Nephron (organoid): ENCODE results near the gene PHTF2.

Source experiments
- H3K27ac Mint-ChIP-seq, 3 experiments: 2 replicates each; pipeline ENCODE4 v1.8.0; 2020; ENCODE audit warnings: mixed read lengths in 3 of 3, mild to moderate bottlenecking in 2 of 3, moderate library complexity in 1 of 3
- H3K27me3 Mint-ChIP-seq: 2 replicates; pipeline ENCODE4 v1.8.0; 2021; ENCODE audit warnings: low read depth, mild to moderate bottlenecking, moderate library complexity, mixed read lengths
- H3K36me3 Mint-ChIP-seq: 2 replicates; pipeline ENCODE4 v1.8.0; 2020; ENCODE audit warnings: low read depth, mixed read lengths
- H3K4me1 Mint-ChIP-seq: 2 replicates; pipeline ENCODE4 v1.8.0; 2020; ENCODE audit warnings: mixed read lengths
- H3K4me3 Mint-ChIP-seq, 3 experiments: 2 replicates each; pipeline ENCODE4 v1.8.0; 2020; ENCODE audit warnings: mild to moderate bottlenecking in 3 of 3, mixed read lengths in 3 of 3, moderate library complexity in 2 of 3
- H3K9me3 Mint-ChIP-seq: 2 replicates; pipeline ENCODE4 v1.8.0; 2020; ENCODE audit warnings: mixed read lengths
- TF ChIP-seq, protein P1 (sequence below), 3 experiments: fragments of 200-600 bp; sonication (generic); IDR thresholded peaks; one replicate each; pipeline ENCODE4 v1.5.0; 2021; ENCODE audit warnings: antibody characterized with exemption in 3 of 3; ENCODE audit not compliant: unreplicated experiment in 3 of 3

The PHTF2 gene

DNA sequence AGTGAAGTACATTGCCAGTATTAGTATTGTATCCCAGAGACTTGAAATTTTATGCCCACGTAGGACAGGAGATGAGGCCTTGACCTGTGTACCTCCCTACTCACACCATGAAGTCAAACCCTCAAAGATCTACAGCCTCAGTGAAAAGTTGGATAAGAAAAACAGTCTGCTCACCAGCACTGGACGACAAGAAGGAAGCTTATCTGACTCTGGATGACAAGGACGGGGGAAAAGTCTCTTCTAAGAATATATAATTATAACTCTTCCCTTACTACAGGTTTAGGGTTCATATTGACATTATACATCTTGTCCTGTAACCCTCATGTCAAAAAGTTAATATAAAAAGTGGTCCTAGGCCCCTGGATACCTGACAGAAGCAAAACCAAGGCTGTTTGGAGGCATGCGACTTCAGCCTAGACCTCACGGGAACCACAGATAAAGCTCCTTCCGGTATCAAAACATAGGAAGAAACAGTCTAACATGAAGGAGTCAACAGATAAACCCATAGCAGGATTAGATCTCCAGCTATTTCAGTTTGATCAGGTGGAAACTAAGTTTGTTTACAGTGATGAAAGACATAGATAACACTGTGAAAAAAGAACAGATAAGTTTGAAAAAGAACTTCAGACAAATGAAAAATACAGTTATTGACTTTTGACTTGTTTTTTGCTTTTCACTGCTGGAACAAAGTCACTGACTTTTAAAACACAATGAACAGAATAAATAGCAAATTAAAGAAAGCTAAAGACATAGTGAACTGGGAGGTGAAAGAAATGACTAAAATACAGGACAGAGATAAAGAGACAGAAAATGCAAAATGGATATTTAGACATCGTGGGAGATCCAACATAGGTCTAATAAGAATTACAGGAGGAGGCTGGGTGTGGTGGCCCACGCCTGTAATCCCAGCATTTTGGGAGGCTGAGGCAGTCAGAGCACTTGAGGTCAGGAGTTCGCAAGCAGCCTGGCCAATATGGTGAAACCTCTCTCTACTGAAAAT is 145.9 kb downstream of the PHTF2 start:
- Mint-ChIP-seq H3K9me3 (no peaks in the 10 kb centered on the region), H3K36me3 (peaks cover 10% of the 10 kb centered on the region), H3K4me3 (no peak overlapping the region), H3K4me1 (no peaks in the 10 kb centered on the region), H3K27ac (no peak overlapping the region), H3K27me3 (no peaks in the 10 kb centered on the region)
- TF ChIP-seq, protein P1, sequence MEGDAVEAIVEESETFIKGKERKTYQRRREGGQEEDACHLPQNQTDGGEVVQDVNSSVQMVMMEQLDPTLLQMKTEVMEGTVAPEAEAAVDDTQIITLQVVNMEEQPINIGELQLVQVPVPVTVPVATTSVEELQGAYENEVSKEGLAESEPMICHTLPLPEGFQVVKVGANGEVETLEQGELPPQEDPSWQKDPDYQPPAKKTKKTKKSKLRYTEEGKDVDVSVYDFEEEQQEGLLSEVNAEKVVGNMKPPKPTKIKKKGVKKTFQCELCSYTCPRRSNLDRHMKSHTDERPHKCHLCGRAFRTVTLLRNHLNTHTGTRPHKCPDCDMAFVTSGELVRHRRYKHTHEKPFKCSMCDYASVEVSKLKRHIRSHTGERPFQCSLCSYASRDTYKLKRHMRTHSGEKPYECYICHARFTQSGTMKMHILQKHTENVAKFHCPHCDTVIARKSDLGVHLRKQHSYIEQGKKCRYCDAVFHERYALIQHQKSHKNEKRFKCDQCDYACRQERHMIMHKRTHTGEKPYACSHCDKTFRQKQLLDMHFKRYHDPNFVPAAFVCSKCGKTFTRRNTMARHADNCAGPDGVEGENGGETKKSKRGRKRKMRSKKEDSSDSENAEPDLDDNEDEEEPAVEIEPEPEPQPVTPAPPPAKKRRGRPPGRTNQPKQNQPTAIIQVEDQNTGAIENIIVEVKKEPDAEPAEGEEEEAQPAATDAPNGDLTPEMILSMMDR (IDR thresholded peaks at IDR 0.05; ENCODE audit: unreplicated experiment in 3 of 3), result no peak

DNA sequence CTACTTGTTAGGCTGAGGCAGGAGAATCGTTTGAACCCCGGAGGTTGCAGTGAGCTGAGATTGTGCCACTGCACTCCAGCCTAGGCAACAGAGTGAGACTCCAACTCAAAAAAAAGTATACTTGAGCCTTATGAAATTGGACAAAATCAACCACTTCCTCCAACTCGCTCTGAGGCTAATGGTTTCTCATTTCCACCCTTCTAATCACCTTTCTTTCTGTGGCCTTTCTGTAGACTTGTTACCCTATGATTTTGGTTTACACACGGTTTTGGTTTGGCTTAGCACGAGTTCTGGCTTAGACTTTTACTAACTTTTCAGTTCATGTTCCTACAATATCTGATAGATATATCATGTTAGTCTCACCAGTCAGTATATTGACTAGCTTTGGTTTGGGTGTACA is 152.0 kb downstream of the PHTF2 start:
- TF ChIP-seq, protein P1 (IDR thresholded peaks at IDR 0.05; ENCODE audit: unreplicated experiment in 3 of 3), result no peak
- Mint-ChIP-seq H3K4me1 (no peaks in the 10 kb centered on the region), H3K4me3 (no peak overlapping the region), H3K36me3 (no peaks in the 10 kb centered on the region), H3K9me3 (no peaks in the 10 kb centered on the region), H3K27me3 (no peaks in the 10 kb centered on the region), H3K27ac (no peak overlapping the region)

DNA sequence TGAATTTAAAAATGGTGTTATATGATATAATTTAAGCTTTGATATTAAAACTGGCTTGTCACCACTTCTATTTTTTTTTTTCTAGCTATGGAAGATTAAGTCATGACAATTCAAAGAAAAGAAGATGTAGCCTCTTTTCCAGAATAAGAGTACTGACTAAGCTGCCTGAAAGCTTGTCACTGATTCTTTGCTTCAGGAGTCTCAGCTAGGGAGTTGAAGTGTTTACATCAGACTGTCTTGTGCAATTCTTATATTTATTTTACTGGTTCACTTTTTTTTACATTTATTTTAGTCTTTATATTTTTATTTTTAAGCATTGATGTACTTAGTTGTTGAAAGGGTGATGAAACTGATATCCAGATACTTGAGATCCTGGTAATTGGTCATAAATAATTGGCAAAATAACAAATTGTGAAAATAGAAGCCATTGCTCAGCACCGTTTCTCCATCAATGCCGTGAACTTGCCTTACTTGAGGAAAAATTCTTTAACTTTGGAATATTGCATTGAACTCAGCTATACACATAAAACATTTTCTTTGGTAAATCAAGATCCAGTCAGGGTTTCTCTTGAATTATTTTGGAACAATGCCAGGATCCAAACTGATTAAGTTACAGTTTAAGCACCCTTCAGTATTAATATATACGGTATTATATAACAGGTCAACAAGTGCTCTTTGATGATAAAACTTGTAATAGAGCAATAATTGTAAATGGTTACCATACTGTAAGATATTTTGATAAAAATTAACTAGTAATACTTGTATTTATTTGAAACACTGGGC is 156.4 kb downstream of the PHTF2 start:
- Mint-ChIP-seq H3K27ac (no peak overlapping the region), H3K27me3 (no peaks in the 10 kb centered on the region), H3K4me1 (no peaks in the 10 kb centered on the region), H3K36me3 (peaks cover 4% of the 10 kb centered on the region), H3K9me3 (no peaks in the 10 kb centered on the region), H3K4me3 (no peak overlapping the region)
- TF ChIP-seq, protein P1 (IDR thresholded peaks at IDR 0.05; ENCODE audit: unreplicated experiment in 3 of 3), result no peak

DNA sequence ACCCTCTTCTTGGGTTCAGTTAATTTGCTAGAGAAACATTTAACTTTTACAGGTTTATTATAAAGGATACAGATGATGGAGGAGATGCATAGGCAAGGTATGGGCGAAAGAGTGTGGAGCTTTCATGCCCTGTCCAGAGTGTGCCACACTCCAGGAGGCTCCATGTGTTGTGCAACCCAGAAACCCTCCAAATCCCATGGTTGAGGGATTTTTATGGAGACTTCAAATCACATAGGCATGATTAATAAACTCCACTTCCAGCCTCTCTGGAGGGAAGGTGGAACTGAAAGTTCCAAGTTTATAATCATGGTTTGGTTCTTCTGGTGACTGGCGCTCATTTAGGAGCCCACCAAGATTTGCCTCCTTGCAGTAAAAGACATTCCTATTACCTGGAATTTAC is 159.9 kb downstream of the PHTF2 start:
- Mint-ChIP-seq H3K4me1 (no peaks in the 10 kb centered on the region), H3K27ac (no peak overlapping the region), H3K27me3 (no peaks in the 10 kb centered on the region), H3K9me3 (no peaks in the 10 kb centered on the region), H3K36me3 (peaks cover 4% of the 10 kb centered on the region), H3K4me3 (no peak overlapping the region)
- TF ChIP-seq, protein P1 (IDR thresholded peaks at IDR 0.05; ENCODE audit: unreplicated experiment in 3 of 3), result no peak

DNA sequence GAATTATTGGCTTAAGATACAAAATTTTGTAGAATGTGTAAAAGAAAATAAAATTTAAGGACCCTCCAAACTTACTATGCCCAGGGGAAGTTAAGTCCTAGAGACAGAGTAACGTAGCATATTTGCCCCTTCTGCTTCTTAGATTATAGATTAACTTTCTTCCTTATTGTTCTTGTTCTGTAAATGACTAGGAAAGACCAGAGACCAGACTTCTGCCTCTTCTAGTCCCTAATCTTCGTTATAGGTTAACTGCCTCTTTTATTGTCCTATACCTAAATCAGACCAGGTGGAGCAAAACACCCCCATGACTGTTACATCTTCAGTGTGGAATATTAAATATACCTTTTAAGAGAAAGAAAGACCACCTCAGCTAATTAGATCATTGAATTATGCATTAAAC is 160.5 kb downstream of the PHTF2 start:
- no peaks in the 10 kb centered on the region for H3K27me3 Mint-ChIP-seq
- peaks cover 4% of the 10 kb centered on the region for H3K36me3 Mint-ChIP-seq
- no peak overlapping the region for H3K4me3 Mint-ChIP-seq
- no peak overlapping the region for H3K27ac Mint-ChIP-seq
- H3K4me1 Mint-ChIP-seq, result no peaks in the 10 kb centered on the region
- H3K9me3 Mint-ChIP-seq, result no peaks in the 10 kb centered on the region
- TF ChIP-seq, protein P1 (IDR thresholded peaks at IDR 0.05; ENCODE audit: unreplicated experiment in 3 of 3), result no peak
